ENCODE measurements around the gene ADGRE2. TPM values are rescaled to one million over a fixed set of nuclear protein-coding genes. Genes with fewer than 3 reads are reported as not detected.
"Not testable (repeated sequence)": the region's sequence is repeated elsewhere in the genome, so short reads cannot be mapped to it uniquely, and the experiment has no call there.

Gene ADGRE2
- total RNA-seq, 1 experiment from 2014 or later: 0.21 TPM

GRCh38 chr19:14786421-14786851 lies 8.1 kb upstream of the ADGRE2 start:
- no peaks in the 10 kb centered on the region for H3K9me3 ChIP-seq (ENCODE audit: control insufficient read depth, insufficient read depth, low read depth, low read length)
- DNase-seq (ENCODE audit: low read depth, low spot score) (no peak), ATAC-seq (peak; percentile 79)
- ChIA-PET POLR2A (no interaction called here), CTCF (interaction anchor here (0.5 to 0.7 kb wide), 4 partner anchors 62 to 738 kb away, joined by 3 to 11 read pairs (median 3); partner anchors contain the start of gene OR7A10)
- in situ Hi-C loops (cut with HindIII; ENCODE audit: low pct_unique_long_range_greater_than_20kb, low sequenced_read_pairs): no loop called here
- H3K4me1 ChIP-seq (ENCODE audit: control insufficient read depth, insufficient read depth, low read length): no peaks in the 10 kb centered on the region
- H3K27ac ChIP-seq (ENCODE audit: low read length): no peak overlapping the region
- no peaks in the 10 kb centered on the region for H3K36me3 ChIP-seq (ENCODE audit: control insufficient read depth, insufficient read depth, low read length)
- H3K27me3 ChIP-seq (ENCODE audit: control insufficient read depth, insufficient read depth, low read length): no peaks in the 10 kb centered on the region
- H3K4me3 ChIP-seq (ENCODE audit: low read depth in 2 of 2, low read length in 2 of 2): 0 out of 4 replicates have a peak overlapping the region, but pooled peaks have one; percentile 4 to 6
- intact Hi-C loops (cut with micrococcal nuclease; ENCODE audit: unreplicated experiment): loop anchor here (5.0 kb wide), 1 partner anchor 101 kb away; the partner anchor contains the start of gene OR7A17
- no TSS peak for BruUV-seq (replicated peaks)
- peak; percentile 94 for TF ChIP-seq CTCF (IDR thresholded peaks at IDR 0.05)
- TF ChIP-seq SIN3A (IDR thresholded peaks at IDR 0.05; ENCODE audit: borderline replicate concordance, insufficient read depth, low read depth, low read length): no peak

- intact Hi-C loops (cut with micrococcal nuclease; ENCODE audit: unreplicated experiment): loop anchor here (5.0 kb wide), 1 partner anchor 102 kb away; the partner anchor contains the start of gene OR7A17
- H3K9me3 ChIP-seq (ENCODE audit: control insufficient read depth, insufficient read depth, low read depth, low read length); H3K4me1 ChIP-seq (ENCODE audit: control insufficient read depth, insufficient read depth, low read length); POLR2A ChIA-PET; H3K36me3 ChIP-seq (ENCODE audit: control insufficient read depth, insufficient read depth, low read length); in situ Hi-C loops (cut with HindIII; ENCODE audit: low pct_unique_long_range_greater_than_20kb, low sequenced_read_pairs); BruUV-seq (replicated peaks); ATAC-seq; CTCF ChIA-PET; H3K27ac ChIP-seq (ENCODE audit: low read length); DNase-seq (ENCODE audit: low read depth, low spot score); H3K27me3 ChIP-seq (ENCODE audit: control insufficient read depth, insufficient read depth, low read length); H3K4me3 ChIP-seq (ENCODE audit: low read depth in 2 of 2, low read length in 2 of 2): not testable (repeated sequence)
These were observed 6.9 kb upstream of the ADGRE2 start for GRCh38 chr19:14785102-14785793.

- in situ Hi-C loops (cut with HindIII; ENCODE audit: low pct_unique_long_range_greater_than_20kb, low sequenced_read_pairs); ATAC-seq; H3K27ac ChIP-seq (ENCODE audit: low read length); BruUV-seq (replicated peaks); CTCF ChIA-PET; H3K4me1 ChIP-seq (ENCODE audit: control insufficient read depth, insufficient read depth, low read length); H3K36me3 ChIP-seq (ENCODE audit: control insufficient read depth, insufficient read depth, low read length); DNase-seq (ENCODE audit: low read depth, low spot score); H3K27me3 ChIP-seq (ENCODE audit: control insufficient read depth, insufficient read depth, low read length); H3K4me3 ChIP-seq (ENCODE audit: low read depth in 2 of 2, low read length in 2 of 2); H3K9me3 ChIP-seq (ENCODE audit: control insufficient read depth, insufficient read depth, low read depth, low read length): not testable (repeated sequence)
- POLR2A ChIA-PET: interaction anchor here (0.6 kb wide), 1 partner anchor 339 kb away, joined by 3 read pairs; no protein-coding TSS in a partner anchor
- intact Hi-C loops (cut with micrococcal nuclease; ENCODE audit: unreplicated experiment): loop anchor here (5.0 kb wide), 1 partner anchor 103 kb away; the partner anchor contains the start of gene OR7A17
These were observed 6.4 kb upstream of the ADGRE2 start for GRCh38 chr19:14784730-14785101.

- H3K9me3 ChIP-seq (ENCODE audit: control insufficient read depth, insufficient read depth, low read depth, low read length); H3K36me3 ChIP-seq (ENCODE audit: control insufficient read depth, insufficient read depth, low read length); POLR2A ChIA-PET; H3K27ac ChIP-seq (ENCODE audit: low read length); CTCF ChIA-PET; H3K4me1 ChIP-seq (ENCODE audit: control insufficient read depth, insufficient read depth, low read length); H3K4me3 ChIP-seq (ENCODE audit: low read depth in 2 of 2, low read length in 2 of 2); in situ Hi-C loops (cut with HindIII; ENCODE audit: low pct_unique_long_range_greater_than_20kb, low sequenced_read_pairs); BruUV-seq (replicated peaks); ATAC-seq; intact Hi-C loops (cut with micrococcal nuclease; ENCODE audit: unreplicated experiment); DNase-seq (ENCODE audit: low read depth, low spot score); H3K27me3 ChIP-seq (ENCODE audit: control insufficient read depth, insufficient read depth, low read length): not testable (repeated sequence)
These were observed 5.1 kb upstream of the ADGRE2 start for GRCh38 chr19:14783410-14783998.

Measured in Panc1 (cell line).